ENCODE measurements around the gene C2orf74. TPM values are rescaled to one million over a fixed set of nuclear protein-coding genes. Genes with fewer than 3 reads are reported as not detected.

The C2orf74 gene
- total RNA-seq, 1 experiment from 2014 or later, result 8.1 TPM

DNA sequence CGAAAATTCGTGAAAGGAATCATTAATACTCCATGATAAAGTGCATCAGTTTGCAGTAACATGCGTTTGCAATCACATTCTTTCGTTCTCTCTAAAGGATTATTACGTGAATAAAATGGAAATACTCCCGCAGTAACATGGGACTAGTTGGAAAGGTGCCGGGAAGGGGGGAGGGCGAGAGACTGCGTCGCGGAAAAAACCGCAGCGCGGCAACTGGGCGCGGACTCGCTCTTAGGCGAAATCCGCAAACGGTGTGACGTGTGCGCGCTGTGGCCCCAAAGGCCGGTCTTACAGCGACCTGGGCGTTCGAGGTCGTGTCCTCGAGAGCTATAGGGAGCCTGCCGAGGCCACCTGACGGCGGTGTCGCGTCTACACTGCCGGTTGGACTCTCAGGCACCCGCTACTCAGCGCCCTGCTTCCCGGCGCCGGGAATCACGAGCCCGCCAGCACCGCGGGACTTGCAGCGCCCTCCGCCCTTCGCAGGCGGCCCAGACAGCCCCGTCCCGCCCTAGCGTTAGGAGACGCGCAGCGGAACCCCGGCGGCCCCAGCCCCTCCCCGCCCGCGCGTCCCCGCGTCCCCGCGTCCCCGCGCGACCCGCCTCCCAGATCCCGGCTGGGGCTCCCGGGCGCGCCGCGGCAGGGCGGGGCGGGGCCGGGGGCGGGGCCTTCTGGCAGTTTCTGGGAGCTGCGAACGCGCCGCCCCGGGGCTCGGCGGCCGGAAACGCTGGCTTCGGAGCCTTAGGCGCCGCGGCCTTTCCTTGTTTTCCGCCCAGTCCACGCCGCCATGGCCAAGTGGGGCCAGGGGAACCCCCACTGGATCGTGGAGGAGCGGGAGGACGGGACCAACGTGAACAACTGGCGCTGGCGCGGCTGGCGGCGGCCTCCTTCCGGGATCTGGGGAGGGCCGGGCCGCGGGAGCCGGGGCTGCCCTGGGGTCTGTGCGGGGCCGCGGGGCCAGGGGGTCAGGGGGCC, 15.1 kb downstream of the C2orf74 start:
- ATAC-seq, result peak; percentile 89
- ChIA-PET POLR2A (interaction anchor here (0.6 to 1.6 kb wide), 2 partner anchors 9 to 32 kb away, joined by 4 read pairs; no protein-coding TSS in a partner anchor), CTCF (interaction anchor here (0.6 to 1.8 kb wide), 4 partner anchors 9 to 282 kb away, joined by 3 to 10 read pairs (median 3); no protein-coding TSS in a partner anchor)
- H3K27me3 Mint-ChIP-seq (ENCODE audit: low read depth), result peaks cover 31% of the 10 kb centered on the region
- peaks cover 28% of the 10 kb centered on the region for H3K4me1 Mint-ChIP-seq
- DNase-seq (ENCODE audit: low spot score), result peak; percentile 94
- peak overlapping the region; percentile 79 for H3K4me3 Mint-ChIP-seq
- no peaks in the 10 kb centered on the region for H3K9me3 Mint-ChIP-seq
- H3K27ac Mint-ChIP-seq, result peak overlapping the region; percentile 80
- peaks cover 24% of the 10 kb centered on the region for H3K36me3 Mint-ChIP-seq
- TF ChIP-seq FOXP1 (CRISPR knock-in tag; IDR thresholded peaks at IDR 0.05; ENCODE audit: borderline replicate concordance) (peak; percentile 91), EMX1 (CRISPR knock-in tag; IDR thresholded peaks at IDR 0.05) (peak; percentile 13; the same call in 1 of the 2 replicates), CREB1 (CRISPR knock-in tag; IDR thresholded peaks at IDR 0.05) (peak; percentile 58; the same call in 1 of the 2 replicates), GABPB1 (CRISPR knock-in tag; IDR thresholded peaks at IDR 0.05) (peak; percentile 60), CREM (CRISPR knock-in tag; IDR thresholded peaks at IDR 0.05) (peak; percentile 44; the same call in 1 of the 2 replicates), ZNF138 (CRISPR knock-in tag; conservative IDR thresholded peaks at IDR 0.05) (no peak), TEAD1 (CRISPR knock-in tag; IDR thresholded peaks at IDR 0.05) (peak; percentile 62; the same call in 1 of the 2 replicates), FOXJ3 (CRISPR knock-in tag; IDR thresholded peaks at IDR 0.05; ENCODE audit: borderline replicate concordance) (no peak), NR3C1 (CRISPR knock-in tag; conservative IDR thresholded peaks at IDR 0.05; ENCODE audit: low read depth) (0 out of 2 replicates have a peak, but pooled peaks have one; percentile 44), NR2C2 (CRISPR knock-in tag; IDR thresholded peaks at IDR 0.05) (peak; percentile 21; the same call in 1 of the 2 replicates), SOX15 (CRISPR knock-in tag; IDR thresholded peaks at IDR 0.05) (no peak)
- TF ChIP-seq, protein P1, sequence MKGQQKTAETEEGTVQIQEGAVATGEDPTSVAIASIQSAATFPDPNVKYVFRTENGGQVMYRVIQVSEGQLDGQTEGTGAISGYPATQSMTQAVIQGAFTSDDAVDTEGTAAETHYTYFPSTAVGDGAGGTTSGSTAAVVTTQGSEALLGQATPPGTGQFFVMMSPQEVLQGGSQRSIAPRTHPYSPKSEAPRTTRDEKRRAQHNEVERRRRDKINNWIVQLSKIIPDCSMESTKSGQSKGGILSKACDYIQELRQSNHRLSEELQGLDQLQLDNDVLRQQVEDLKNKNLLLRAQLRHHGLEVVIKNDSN (CRISPR knock-in tag; IDR thresholded peaks at IDR 0.05), result peak; percentile 68; the same call in 1 of the 2 replicates
- TF ChIP-seq, protein P2, sequence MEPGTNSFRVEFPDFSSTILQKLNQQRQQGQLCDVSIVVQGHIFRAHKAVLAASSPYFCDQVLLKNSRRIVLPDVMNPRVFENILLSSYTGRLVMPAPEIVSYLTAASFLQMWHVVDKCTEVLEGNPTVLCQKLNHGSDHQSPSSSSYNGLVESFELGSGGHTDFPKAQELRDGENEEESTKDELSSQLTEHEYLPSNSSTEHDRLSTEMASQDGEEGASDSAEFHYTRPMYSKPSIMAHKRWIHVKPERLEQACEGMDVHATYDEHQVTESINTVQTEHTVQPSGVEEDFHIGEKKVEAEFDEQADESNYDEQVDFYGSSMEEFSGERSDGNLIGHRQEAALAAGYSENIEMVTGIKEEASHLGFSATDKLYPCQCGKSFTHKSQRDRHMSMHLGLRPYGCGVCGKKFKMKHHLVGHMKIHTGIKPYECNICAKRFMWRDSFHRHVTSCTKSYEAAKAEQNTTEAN (CRISPR knock-in tag; IDR thresholded peaks at IDR 0.05), result 0 out of 2 replicates have a peak, but pooled peaks have one; percentile 15
- TF ChIP-seq, protein P3, sequence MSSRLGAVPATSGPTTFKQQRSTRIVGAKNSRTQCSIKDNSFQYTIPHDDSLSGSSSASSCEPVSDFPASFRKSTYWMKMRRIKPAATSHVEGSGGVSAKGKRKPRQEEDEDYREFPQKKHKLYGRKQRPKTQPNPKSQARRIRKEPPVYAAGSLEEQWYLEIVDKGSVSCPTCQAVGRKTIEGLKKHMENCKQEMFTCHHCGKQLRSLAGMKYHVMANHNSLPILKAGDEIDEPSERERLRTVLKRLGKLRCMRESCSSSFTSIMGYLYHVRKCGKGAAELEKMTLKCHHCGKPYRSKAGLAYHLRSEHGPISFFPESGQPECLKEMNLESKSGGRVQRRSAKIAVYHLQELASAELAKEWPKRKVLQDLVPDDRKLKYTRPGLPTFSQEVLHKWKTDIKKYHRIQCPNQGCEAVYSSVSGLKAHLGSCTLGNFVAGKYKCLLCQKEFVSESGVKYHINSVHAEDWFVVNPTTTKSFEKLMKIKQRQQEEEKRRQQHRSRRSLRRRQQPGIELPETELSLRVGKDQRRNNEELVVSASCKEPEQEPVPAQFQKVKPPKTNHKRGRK (CRISPR knock-in tag; IDR thresholded peaks at IDR 0.05; ENCODE audit: borderline replicate concordance), result 0 out of 2 replicates have a peak, but pooled peaks have one; percentile 12
- TF ChIP-seq, protein P4, sequence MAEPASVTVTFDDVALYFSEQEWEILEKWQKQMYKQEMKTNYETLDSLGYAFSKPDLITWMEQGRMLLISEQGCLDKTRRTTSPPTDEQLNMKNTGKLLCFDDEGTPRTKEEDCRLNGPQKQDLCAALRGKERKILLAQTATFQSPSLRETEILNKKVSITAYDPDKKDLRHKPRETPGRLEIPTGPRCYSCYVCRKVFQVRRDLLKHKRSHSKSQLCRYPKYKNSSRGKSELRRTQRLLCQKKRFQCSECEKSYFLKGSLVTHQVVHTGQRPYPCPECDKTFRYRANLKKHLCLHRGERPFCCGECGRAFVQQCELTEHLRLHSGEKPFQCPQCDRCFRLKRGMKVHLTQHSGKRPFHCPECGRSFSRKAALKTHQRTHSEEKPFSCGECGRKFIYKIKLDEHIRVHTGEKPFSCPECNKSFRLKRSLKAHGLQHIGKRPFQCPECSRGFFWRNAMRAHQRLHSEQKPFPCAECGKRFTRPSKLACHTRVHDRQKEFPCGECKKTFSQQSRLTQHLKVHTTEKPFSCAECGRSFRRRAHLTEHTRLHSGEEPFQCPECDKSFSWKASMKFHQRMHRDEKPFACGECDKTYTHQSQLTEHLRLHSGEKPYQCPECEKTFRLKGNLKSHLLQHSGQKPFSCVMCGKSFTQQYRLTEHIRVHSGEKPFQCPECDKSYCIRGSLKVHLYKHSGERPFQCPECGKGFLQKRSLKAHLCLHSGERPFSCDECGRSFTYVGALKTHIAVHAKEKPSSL (CRISPR knock-in tag; conservative IDR thresholded peaks at IDR 0.05), result no peak
- TF ChIP-seq, protein P5, sequence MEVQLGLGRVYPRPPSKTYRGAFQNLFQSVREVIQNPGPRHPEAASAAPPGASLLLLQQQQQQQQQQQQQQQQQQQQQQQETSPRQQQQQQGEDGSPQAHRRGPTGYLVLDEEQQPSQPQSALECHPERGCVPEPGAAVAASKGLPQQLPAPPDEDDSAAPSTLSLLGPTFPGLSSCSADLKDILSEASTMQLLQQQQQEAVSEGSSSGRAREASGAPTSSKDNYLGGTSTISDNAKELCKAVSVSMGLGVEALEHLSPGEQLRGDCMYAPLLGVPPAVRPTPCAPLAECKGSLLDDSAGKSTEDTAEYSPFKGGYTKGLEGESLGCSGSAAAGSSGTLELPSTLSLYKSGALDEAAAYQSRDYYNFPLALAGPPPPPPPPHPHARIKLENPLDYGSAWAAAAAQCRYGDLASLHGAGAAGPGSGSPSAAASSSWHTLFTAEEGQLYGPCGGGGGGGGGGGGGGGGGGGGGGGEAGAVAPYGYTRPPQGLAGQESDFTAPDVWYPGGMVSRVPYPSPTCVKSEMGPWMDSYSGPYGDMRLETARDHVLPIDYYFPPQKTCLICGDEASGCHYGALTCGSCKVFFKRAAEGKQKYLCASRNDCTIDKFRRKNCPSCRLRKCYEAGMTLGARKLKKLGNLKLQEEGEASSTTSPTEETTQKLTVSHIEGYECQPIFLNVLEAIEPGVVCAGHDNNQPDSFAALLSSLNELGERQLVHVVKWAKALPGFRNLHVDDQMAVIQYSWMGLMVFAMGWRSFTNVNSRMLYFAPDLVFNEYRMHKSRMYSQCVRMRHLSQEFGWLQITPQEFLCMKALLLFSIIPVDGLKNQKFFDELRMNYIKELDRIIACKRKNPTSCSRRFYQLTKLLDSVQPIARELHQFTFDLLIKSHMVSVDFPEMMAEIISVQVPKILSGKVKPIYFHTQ (CRISPR knock-in tag; IDR thresholded peaks at IDR 0.05), result no peak
- TF ChIP-seq, protein P6, sequence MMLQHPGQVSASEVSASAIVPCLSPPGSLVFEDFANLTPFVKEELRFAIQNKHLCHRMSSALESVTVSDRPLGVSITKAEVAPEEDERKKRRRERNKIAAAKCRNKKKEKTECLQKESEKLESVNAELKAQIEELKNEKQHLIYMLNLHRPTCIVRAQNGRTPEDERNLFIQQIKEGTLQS (CRISPR knock-in tag; conservative IDR thresholded peaks at IDR 0.05), result no peak
- TF ChIP-seq, protein P7, sequence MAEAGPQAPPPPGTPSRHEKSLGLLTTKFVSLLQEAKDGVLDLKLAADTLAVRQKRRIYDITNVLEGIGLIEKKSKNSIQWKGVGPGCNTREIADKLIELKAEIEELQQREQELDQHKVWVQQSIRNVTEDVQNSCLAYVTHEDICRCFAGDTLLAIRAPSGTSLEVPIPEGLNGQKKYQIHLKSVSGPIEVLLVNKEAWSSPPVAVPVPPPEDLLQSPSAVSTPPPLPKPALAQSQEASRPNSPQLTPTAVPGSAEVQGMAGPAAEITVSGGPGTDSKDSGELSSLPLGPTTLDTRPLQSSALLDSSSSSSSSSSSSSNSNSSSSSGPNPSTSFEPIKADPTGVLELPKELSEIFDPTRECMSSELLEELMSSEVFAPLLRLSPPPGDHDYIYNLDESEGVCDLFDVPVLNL (CRISPR knock-in tag; IDR thresholded peaks at IDR 0.05; ENCODE audit: borderline replicate concordance, low read depth), result peak; percentile 67; the same call in 1 of the 2 replicates
- TF ChIP-seq, protein P8, sequence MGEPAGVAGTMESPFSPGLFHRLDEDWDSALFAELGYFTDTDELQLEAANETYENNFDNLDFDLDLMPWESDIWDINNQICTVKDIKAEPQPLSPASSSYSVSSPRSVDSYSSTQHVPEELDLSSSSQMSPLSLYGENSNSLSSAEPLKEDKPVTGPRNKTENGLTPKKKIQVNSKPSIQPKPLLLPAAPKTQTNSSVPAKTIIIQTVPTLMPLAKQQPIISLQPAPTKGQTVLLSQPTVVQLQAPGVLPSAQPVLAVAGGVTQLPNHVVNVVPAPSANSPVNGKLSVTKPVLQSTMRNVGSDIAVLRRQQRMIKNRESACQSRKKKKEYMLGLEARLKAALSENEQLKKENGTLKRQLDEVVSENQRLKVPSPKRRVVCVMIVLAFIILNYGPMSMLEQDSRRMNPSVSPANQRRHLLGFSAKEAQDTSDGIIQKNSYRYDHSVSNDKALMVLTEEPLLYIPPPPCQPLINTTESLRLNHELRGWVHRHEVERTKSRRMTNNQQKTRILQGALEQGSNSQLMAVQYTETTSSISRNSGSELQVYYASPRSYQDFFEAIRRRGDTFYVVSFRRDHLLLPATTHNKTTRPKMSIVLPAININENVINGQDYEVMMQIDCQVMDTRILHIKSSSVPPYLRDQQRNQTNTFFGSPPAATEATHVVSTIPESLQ (CRISPR knock-in tag; IDR thresholded peaks at IDR 0.05), result no peak
- TF ChIP-seq, protein P9, sequence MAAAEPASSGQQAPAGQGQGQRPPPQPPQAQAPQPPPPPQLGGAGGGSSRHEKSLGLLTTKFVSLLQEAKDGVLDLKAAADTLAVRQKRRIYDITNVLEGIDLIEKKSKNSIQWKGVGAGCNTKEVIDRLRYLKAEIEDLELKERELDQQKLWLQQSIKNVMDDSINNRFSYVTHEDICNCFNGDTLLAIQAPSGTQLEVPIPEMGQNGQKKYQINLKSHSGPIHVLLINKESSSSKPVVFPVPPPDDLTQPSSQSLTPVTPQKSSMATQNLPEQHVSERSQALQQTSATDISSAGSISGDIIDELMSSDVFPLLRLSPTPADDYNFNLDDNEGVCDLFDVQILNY (CRISPR knock-in tag; IDR thresholded peaks at IDR 0.05), result peak; percentile 87
- TF ChIP-seq, protein P10, sequence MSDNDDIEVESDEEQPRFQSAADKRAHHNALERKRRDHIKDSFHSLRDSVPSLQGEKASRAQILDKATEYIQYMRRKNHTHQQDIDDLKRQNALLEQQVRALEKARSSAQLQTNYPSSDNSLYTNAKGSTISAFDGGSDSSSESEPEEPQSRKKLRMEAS (CRISPR knock-in tag; IDR thresholded peaks at IDR 0.05), result peak; percentile 84

Measured in WTC11 (cell line).